SK-N-MC (cell line): ENCODE results near the gene CLCN2.
A peak's percentile ranks its signal among the peaks of the same experiment; 100 is the strongest.
"Not testable (repeated sequence)": the region's sequence is repeated elsewhere in the genome, so short reads cannot be mapped to it uniquely, and the experiment has no call there.

Experiments used
- DNase-seq: peaks from one replicate; pipeline ENCODE4 v3.0.0-alpha.2; 2011; ENCODE audit warnings: low read depth, low spot score
- H3K27ac ChIP-seq: fragments of 200-600 bp; sonication (generic); 2 replicates; pipeline ENCODE4 v1.5.1; 2016; ENCODE audit warnings: mixed run types
- H3K36me3 ChIP-seq: fragments of 200-600 bp; sonication (generic); 2 replicates; pipeline ENCODE4 v1.6.1; 2017; ENCODE audit warnings: antibody characterized with exemption, low read length, mixed read lengths; ENCODE audit not compliant: insufficient read depth
- H3K4me3 ChIP-seq: fragments of 200-600 bp; sonication (generic); 2 replicates; pipeline ENCODE4 v1.5.1; 2016
- H3K9ac ChIP-seq: fragments of 200-600 bp; sonication (generic); 2 replicates; pipeline ENCODE4 v1.8.0; 2017; ENCODE audit warnings: mixed run types, mixed read lengths; ENCODE audit not compliant: insufficient read length
- H3K9me3 ChIP-seq: fragments of 200-600 bp; sonication (generic); 2 replicates; pipeline ENCODE4 v1.6.1; 2017; ENCODE audit warnings: low read depth, mild to moderate bottlenecking, antibody characterized with exemption, low read length, moderate library complexity, mixed read lengths
- EZH2 ChIP-seq: fragments of 200-600 bp; sonication (generic); IDR thresholded peaks from one replicate; pipeline ENCODE4 v1.6.1; 2017; ENCODE audit warnings: antibody characterized with exemption
- FOXP2 ChIP-seq: optimal IDR thresholded peaks from 2 replicates; pipeline ENCODE3; 2011; ENCODE audit warnings: mild to moderate bottlenecking, moderate library complexity; ENCODE audit not compliant: insufficient read depth; ENCODE audit errors: extremely low read length, control extremely low read depth
- POLR2AphosphoS5 ChIP-seq: IDR thresholded peaks from 2 replicates; pipeline ENCODE4 v1.6.1; 2012; ENCODE audit warnings: mild to moderate bottlenecking, low read depth, low read length, borderline replicate concordance

Gene CLCN2

GRCh38 chr3:184345317-184346144, 15.9 kb downstream of the CLCN2 start:
- Histone ChIP-seq H3K4me3 (no peak overlapping the region), H3K36me3 (no peaks in the 10 kb centered on the region), H3K9me3 (no peaks in the 10 kb centered on the region), H3K27ac (peak overlapping the region; percentile 27; the same call in 1 of the 2 replicates), H3K9ac (peak overlapping the region; percentile 25)
- no peak for DNase-seq
- TF ChIP-seq POLR2AphosphoS5, result no peak; the same call in 1 of the 2 replicates
- TF ChIP-seq EZH2, result no peak
- TF ChIP-seq FOXP2, result no peak

GRCh38 chr3:184344579-184345316, 16.7 kb downstream of the CLCN2 start:
- no peaks in the 10 kb centered on the region for H3K9me3 ChIP-seq
- TF ChIP-seq EZH2 (no peak), FOXP2 (no peak), POLR2AphosphoS5 (no peak)
- no peak overlapping the region for H3K27ac ChIP-seq
- no peak overlapping the region for H3K9ac ChIP-seq
- H3K36me3 ChIP-seq, result no peaks in the 10 kb centered on the region
- DNase-seq, result no peak
- H3K4me3 ChIP-seq, result no peak overlapping the region

- no peaks in the 10 kb centered on the region for H3K9me3 ChIP-seq
- no peaks in the 10 kb centered on the region for H3K36me3 ChIP-seq
- H3K9ac ChIP-seq, result no peak overlapping the region
- TF ChIP-seq POLR2AphosphoS5 (no peak), EZH2 (no peak), FOXP2 (no peak)
- no peak overlapping the region for H3K4me3 ChIP-seq
- peak overlapping the region; percentile 51; the same call in 1 of the 2 replicates for H3K27ac ChIP-seq
- DNase-seq, result no peak
Measured at GRCh38 chr3:184343200-184343876, 18.1 kb downstream of the CLCN2 start.

DNA sequence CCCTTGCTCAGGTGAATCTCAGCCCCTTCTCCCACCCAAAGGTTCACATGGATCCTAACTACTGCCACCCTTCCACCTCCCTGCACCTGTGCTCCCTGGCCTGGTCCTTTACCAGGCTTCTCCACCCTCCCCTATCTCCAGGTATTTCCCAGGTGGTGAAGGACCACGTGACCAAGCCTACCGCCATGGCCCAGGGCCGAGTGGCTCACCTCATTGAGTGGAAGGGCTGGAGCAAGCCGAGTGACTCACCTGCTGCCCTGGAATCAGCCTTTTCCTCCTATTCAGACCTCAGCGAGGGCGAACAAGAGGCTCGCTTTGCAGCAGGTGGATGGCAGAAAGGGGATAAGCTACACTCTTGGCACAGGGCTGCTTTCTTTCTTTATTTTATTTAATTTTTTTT, 19.5 kb downstream of the CLCN2 start:
- no peak overlapping the region for H3K9ac ChIP-seq
- no peak overlapping the region for H3K4me3 ChIP-seq
- no peak for TF ChIP-seq FOXP2
- TF ChIP-seq POLR2AphosphoS5, result no peak
- TF ChIP-seq EZH2, result no peak
- no peak overlapping the region for H3K27ac ChIP-seq
- no peaks in the 10 kb centered on the region for H3K36me3 ChIP-seq
- no peak for DNase-seq
- no peaks in the 10 kb centered on the region for H3K9me3 ChIP-seq

DNA sequence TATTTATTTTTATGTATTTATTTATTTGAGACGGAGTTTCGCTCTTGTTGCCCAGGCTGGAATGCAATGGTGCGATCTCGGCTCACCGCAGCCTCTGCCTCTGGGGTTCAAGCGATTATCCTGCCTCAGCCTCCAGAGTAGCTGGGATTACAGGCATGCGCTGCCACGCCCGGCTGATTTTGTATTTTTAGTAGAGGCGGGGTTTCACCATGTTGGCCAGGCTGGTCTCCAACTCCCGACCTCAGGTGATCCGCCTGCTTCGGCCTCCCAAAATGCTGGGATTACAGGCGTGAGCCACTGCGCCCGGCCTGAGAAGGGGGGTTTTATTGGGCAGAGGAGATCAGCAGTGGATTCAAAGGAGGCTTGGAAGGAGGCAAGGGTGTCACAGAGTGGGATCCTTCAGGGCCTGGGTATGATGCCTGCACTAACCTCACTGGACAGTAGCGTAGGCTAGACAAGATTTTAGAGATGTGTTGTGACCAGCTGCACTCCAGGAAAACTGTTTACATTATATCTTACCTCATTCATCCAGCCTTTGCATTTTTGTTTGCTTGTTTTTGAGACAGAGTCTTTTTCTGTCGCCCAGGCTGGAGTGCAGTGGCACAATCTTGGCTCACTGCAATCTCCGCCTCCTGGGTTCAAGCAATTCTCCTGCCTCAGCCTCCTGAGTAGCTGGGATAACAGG, 21.8 kb downstream of the CLCN2 start:
- H3K9ac ChIP-seq, H3K9me3 ChIP-seq, H3K36me3 ChIP-seq, H3K27ac ChIP-seq, DNase-seq, H3K4me3 ChIP-seq: not testable (repeated sequence)

- TF ChIP-seq FOXP2 (no peak), POLR2AphosphoS5 (no peak), EZH2 (no peak)
- DNase-seq, result no peak
- no peaks in the 10 kb centered on the region for H3K9me3 ChIP-seq
- H3K9ac ChIP-seq, result no peak overlapping the region
- no peak overlapping the region for H3K27ac ChIP-seq
- peaks cover 12% of the 10 kb centered on the region for H3K36me3 ChIP-seq
- H3K4me3 ChIP-seq, result no peak overlapping the region
Measured at GRCh38 chr3:184339001-184339400, 22.4 kb downstream of the CLCN2 start.

GRCh38 chr3:184338511-184338945, 22.9 kb downstream of the CLCN2 start:
- Histone ChIP-seq H3K4me3 (no peak overlapping the region), H3K9ac (no peak overlapping the region), H3K9me3 (no peaks in the 10 kb centered on the region), H3K27ac (no peak overlapping the region), H3K36me3 (peaks cover 17% of the 10 kb centered on the region)
- TF ChIP-seq EZH2 (no peak), FOXP2 (no peak), POLR2AphosphoS5 (no peak)
- no peak for DNase-seq

GRCh38 chr3:184337981-184338380, 23.4 kb downstream of the CLCN2 start:
- peaks cover 23% of the 10 kb centered on the region for H3K36me3 ChIP-seq
- TF ChIP-seq FOXP2 (no peak), EZH2 (no peak), POLR2AphosphoS5 (no peak)
- no peak overlapping the region for H3K27ac ChIP-seq
- no peaks in the 10 kb centered on the region for H3K9me3 ChIP-seq
- no peak for DNase-seq
- no peak overlapping the region for H3K4me3 ChIP-seq
- H3K9ac ChIP-seq, result no peak overlapping the region
